Choroid plexus epithelial cell (primary cell): ENCODE data around the gene CCDC124.

Experiments used
- DNase-seq: peaks from one replicate; pipeline ENCODE4 v3.0.0-alpha.2; 2010; ENCODE audit warnings: low read depth
- H3K4me3 ChIP-seq: 2 replicates; pipeline ENCODE4 v1.5.1; 2011; ENCODE audit warnings: low read depth, mild to moderate bottlenecking, control low read depth, low read length, moderate library complexity
- CTCF ChIP-seq: conservative IDR thresholded peaks from 2 replicates; pipeline ENCODE4 v1.5.1; 2011; ENCODE audit warnings: low read depth, mild to moderate bottlenecking, control low read depth, inconsistent platforms, low read length, moderate library complexity

Gene CCDC124

GRCh38 chr19:17922138-17922537 lies 10.7 kb upstream of the CCDC124 start:
- DNase-seq = no peak
- no peak for TF ChIP-seq CTCF
- H3K4me3 ChIP-seq = no peak overlapping the region

DNA sequence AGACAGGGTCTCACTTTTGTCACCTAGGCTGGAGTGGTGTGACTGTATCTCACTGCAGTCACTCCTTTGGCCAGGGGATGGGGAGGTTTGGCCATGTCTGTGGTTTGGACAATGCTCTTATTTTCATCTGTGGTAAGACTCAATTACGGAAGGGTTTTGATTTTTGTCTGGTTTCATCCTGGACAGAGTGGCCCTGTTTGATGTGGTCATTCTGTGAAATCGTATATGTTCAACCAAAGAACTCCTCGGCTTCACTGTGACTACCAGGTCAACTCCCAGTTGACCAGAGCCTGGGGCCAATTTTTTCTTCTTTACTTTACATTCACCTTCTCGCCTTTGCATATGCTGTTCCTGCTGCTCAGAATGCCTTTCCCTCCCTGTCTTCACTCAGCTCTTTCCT lies 6.8 kb upstream of the CCDC124 start:
- no peak for TF ChIP-seq CTCF
- no peak for DNase-seq

DNA sequence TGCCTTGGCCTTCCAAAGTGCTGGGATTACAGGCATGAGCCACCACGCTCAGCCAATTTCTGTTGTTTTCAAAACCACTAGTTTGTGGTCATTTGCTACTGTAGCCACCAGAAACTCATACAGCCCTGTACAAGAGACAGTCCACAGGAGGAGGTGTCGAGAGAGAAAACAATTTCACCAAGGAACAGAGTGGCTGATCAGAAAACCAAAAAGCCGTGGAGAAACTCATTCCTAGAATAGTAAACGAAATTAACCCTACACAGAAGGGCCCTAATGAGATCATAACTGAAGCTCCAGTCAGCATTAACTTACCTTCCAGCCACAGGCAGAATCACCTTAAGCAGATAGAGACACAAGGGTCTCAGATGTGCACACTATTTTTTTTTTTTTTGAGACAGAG lies 3.8 kb upstream of the CCDC124 start:
- H3K4me3 ChIP-seq = no peak overlapping the region
- DNase-seq = no peak
- no peak for TF ChIP-seq CTCF

More for the DNA sequence above, 6.8 kb upstream of the CCDC124 start:
- H3K4me3 ChIP-seq = no peak overlapping the region

GRCh38 chr19:17931532-17932191 lies 1.2 kb upstream of the CCDC124 start:
- no peak overlapping the region for H3K4me3 ChIP-seq
- no peak for DNase-seq
- no peak for TF ChIP-seq CTCF

- TF ChIP-seq CTCF = no peak
- DNase-seq = peak; percentile 54
- H3K4me3 ChIP-seq = peak overlapping the region; percentile 94
Observed at GRCh38 chr19:17933414-17934129, 757 bp downstream of the CCDC124 start.

GRCh38 chr19:17936379-17936778 lies 3.6 kb downstream of the CCDC124 start:
- no peak for DNase-seq
- no peak for TF ChIP-seq CTCF

More at GRCh38 chr19:17936379-17936778, 3.6 kb downstream of the CCDC124 start:
- no peak overlapping the region for H3K4me3 ChIP-seq
